GM19099 (cell line): ENCODE data around the gene LEMD1.

Experiments
- POLR2A ChIP-seq: IDR thresholded peaks from 3 replicates; pipeline ENCODE4 v1.6.1; 2011; ENCODE audit warnings: low read depth; ENCODE audit not compliant: insufficient read length; ENCODE audit errors: extremely low read depth

The LEMD1 gene

DNA sequence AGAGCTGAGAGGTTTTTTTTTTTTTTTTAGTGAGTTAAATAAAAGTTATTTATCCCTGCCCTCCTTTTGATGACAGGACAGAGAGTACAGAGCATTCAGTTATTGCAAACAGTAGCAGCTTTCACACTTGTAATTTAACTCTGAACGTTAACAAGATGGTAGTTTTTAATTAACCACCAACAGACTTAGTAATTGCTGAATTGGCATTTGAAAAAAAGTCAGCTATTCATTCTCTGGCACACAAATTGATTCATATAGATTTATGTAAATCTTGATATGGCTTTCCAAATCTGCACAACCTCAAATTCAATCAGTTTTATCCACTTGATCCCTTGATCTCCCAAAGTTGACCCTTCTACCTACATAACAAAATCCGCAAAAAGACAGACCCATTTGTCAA, 918 bp downstream of the LEMD1 start:
- no peak for TF ChIP-seq POLR2A

DNA sequence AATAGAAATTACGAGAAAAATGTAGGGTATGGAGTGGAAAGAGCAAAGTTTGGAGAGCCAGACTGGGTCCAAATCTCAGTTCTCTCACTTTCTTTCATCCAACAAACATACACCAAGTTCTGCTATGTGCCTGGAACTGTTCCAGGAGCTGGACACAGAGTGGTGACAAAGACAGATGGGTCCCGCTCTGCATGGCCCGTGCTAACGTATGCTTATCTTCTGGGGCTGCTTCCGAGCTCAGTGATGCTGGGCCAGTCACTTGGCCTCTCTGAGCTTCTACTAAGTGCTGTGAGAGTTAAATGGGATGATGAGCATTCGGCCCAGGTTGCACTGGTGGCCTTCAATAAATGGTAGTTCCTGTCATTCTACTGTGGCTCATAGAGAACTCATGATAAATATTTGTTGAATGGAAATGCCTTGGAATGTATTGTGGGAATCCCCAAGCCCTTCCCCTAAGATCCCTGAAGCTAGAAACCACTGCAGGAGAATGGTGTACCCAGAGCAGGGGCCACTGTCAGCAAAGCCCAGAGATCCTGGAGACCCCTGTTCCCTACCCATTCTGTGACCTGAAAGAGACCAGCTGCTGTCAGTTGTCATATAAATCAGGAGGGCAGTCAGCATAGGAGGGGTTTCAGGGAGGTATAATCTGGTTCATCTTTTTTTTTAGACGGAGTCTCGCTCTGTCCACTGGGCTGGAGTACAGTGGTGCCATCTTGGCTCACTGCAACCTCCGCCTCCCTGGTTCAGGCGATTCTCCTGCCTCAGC, 3.8 kb downstream of the LEMD1 start:
- no peak for TF ChIP-seq POLR2A

DNA sequence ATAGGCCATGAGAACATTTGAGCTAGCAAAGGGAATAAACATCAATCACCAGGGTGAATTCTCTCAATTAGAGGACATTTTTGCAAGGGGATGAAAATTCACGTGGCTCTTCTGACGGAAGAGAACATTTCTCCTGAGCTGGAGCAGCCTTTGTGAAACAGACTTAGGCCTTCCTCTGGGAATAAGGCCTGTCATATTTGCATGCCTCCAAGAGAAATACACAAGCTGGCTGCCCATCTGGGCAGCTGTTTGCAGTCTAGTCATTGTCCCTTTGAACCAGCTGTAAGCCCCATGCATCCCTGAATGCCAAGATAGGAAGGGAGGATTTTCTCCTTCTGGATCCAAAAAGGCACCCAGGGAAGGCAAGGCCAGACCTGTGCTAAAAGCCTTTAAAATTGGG, 5.5 kb downstream of the LEMD1 start:
- TF ChIP-seq POLR2A, result no peak

DNA sequence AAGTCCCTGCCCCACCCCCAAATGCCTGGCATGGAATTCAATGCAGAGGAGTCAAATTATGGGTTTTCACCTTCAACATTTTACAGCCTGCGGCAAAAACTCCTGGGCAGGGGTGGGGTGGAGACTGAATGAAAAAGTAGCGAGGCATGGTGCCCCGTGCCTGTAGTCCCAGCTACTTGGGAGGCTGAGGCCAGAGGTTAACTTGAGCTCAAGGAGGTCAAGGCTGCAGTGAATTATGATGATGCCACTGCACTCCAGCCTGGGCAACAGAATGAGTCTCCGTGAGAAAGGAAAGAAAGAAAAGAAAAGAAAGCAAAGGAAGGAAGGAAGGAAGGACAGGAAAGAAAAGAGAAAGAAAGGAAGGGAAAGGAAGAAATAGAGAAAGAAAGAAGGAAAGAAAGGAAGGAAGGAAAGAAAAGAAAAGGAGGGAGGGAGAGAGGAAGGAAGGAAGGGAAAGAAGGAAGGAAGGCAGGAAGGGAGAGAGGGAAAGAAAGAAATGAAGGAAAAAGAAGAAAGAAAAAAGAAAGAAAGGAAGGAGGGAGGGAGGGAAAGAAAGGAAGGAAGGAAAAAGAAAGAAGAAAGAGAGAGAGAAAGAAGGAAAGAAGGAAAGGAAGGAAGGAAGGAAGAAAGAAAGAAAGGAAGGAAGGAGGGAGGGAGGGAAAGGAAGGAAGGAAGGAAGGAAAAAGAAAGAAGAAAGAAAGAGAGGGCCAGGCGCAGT, 11.1 kb downstream of the LEMD1 start:
- no peak for TF ChIP-seq POLR2A

DNA sequence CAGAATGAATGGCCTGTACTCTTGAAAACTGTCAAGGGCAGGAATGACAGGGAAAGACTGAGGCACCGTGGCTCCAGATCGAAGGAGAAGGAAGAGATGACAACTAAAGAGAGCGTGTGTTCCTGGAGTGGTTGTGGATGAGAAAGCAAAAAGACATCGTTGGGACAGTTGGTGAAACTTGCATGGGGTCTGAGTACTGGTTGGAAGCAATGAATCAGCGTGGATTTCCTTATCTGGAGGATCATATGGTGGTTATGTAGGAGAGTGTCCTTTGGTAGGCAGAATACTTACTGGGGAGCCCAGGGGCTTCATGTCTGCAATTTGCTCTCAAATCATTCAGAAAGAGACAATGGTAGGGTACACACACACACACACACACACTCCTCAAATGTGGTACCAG, 13.9 kb downstream of the LEMD1 start:
- no peak for TF ChIP-seq POLR2A

DNA sequence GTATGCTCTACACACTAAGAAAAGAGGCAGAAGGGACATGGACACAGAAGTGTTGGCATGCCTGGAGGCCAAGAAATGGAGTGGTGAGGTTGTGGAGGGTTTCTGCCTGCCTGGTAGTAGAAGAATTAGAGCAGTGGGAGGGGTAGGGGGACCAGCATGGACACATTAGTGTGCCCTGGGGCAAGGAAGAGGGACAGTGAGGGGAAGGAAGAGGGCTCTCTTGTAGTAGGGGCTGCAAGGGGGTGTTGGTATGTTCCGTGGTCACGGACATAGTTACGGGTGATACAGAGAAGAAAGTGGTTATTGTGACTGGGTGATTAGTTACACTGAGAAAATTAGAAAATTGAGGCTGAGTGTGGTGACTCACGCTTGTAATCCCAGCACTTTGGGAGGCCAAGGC, 23.3 kb downstream of the LEMD1 start:
- TF ChIP-seq POLR2A, result no peak

DNA sequence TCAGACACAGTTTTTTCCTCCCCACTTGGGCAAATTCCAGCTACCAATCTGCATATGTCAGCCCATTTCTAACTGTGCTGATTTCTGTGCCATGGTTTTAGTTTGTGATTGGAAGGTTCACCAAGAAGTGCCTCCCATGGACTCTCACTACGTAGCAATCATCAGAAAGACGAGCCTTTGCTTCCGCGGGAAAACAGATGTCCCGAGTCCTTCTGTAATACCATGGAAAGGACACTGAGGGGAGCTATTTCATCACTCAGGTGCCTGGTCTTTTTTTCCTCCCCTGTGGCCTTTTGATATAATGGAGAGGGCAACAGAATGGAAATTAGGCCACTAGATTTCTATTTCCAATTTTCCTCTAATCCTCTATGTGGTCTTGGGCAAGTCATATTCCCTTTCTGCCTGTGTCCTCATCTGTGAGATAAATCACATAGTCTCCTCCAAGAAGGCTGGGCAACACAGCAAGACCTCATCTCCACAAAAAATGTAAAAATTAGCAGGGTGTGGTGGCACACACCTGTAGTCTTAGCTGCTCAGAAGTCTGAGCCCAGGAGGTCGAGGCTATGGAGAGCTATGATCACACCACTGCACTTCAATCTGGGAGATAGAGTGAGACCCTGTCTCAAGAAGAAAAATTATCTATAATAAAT, 24.8 kb downstream of the LEMD1 start:
- TF ChIP-seq POLR2A, result no peak

DNA sequence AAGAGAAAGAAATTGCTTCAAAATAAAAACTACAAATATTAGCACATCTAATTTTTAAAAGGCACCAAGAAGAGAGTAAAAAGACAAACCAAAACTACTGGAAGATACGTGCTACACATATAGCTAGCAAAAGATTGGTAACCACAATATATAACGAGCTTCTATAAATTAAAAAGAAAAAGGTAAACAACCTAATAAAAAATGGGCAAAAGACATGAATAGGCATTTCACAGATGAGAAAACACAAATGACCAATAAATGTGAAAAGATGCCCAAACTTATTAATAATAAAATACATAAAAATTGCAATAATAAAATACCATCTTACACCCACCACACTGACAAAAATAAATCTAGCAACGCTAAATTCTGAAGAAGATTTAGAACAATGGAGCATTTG, 26.2 kb downstream of the LEMD1 start:
- TF ChIP-seq POLR2A, result no peak

DNA sequence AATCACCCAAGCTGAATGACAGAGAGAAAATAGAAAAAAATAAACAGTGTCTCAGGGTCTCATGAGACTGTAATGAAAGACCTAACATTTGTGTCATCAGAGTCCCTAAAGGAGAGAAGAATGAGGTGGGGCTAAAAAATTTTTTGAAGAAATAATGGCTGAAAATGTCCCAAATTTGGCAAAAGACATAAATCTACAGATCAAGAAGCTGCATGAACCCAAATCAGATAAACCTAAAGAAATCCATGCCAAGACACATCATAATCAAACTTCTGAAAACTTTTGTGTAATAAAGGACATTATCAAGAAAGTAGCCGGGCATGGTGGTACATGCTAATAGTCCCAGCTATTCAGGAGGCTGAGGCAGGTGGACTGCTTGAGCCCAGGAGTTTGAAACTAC, 29.2 kb downstream of the LEMD1 start:
- no peak for TF ChIP-seq POLR2A

DNA sequence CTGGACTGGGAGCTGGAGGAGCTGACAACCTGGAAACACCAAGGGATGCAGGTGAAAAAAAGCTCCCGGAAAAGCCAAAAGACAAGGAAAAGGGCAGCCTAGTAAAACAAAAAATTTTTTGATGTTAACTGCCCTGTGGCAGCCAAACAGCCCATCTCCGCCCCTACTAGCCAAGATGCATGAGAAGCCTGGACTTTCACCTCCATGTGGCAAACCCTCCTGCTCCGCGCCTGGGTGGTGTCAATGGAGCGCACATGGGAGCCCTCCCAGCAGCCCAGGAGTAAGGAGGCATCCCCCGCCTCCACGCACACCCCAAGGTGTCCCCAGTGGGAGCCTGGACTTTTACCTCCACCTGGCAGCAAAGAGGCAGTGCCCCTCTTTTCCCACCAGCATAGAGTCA, 30.5 kb downstream of the LEMD1 start:
- TF ChIP-seq POLR2A, result no peak

DNA sequence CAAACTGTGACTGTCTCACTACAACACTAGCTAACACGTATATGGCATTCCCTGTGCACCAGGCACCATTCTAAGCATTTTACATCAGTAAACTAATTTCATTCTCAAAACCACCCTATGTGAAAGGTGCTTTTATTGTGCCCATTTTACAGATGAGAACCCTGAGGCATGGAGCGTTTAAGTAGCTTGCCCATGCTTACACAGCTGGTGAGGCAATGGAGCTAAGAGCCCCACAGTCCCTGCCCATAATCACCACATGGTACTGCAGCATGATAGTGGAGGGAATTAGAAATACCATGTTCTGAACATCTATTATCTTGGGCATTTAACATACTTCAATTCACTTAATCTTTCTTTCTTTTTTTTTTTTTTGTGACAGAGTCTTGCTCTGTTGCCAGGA, 34.0 kb downstream of the LEMD1 start:
- no peak for TF ChIP-seq POLR2A

DNA sequence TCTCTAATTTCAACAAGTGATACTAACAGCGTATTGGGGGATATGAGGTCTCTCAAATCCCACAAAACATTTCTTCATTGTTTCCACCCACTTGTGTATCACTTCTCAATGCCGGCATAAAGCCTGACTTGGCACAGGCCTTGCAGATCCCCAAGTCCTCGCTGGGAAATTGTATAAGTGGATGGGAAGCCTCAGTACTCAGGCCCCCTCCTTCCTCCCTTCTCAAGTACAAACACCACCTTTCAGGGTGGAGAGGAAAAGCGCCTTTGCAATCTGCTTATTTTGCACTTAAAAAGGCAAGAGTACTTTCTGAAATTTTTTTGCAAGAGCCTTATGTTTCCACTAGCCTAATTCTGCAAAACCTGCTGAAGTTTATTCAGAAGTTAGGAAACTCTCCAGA, 39.3 kb downstream of the LEMD1 start:
- TF ChIP-seq POLR2A, result no peak

DNA sequence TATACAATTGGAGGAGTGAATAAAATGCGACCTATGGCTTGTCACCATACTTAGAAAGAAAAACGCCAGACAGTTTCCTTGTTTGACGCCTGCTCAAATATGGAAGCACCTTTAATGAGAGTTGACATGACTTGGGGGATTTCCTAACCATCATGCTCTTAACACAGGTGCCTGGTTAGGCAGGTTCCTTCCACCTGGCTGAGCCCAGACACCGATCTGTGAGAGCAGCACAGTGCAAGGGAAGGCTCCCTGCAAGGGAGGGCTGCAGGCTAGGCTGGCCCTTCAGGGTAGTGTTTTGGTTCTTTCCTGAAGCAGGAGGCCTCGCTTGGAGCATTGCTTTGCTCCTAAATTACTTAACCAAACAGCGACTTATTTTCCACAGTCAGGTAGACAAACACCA, 40.6 kb downstream of the LEMD1 start:
- TF ChIP-seq POLR2A, result no peak

DNA sequence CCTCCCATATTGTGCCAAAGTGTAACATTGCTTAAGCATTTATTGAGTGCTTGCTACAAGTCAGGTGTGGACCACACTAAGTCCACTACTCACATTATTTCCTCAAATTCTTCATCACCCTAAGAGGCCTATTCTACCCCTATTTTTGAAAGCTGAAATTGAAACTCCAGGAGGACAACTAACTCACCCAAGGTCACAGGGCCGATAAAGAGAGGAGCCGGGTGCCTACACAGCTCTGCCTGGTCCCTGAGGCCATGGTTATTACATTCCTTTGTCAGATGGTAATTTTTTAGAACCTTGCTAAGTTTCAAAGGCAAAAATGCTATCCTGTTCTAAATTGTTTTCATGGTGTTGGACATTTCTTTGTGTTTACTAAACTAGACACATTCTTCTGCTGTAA, 41.0 kb downstream of the LEMD1 start:
- no peak for TF ChIP-seq POLR2A

DNA sequence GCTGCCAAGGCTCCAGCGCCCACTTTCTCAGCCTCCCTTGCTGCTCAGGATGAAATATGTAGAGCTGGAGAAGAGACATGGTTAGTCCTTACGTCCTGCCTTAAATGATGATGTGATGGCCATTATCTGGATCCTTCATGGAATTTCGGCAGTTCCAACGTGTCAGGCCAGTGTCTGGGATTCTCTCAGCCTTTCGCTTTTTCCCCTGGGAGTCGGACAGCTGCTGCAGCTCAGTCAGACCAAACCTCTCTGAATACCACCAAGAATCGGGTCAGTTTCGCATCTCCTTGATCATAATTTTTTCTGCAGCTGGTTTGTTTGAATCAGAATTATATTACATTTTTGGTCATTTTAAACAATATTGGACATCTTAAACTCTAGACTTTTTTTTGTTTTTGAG, 42.8 kb downstream of the LEMD1 start:
- TF ChIP-seq POLR2A, result no peak

DNA sequence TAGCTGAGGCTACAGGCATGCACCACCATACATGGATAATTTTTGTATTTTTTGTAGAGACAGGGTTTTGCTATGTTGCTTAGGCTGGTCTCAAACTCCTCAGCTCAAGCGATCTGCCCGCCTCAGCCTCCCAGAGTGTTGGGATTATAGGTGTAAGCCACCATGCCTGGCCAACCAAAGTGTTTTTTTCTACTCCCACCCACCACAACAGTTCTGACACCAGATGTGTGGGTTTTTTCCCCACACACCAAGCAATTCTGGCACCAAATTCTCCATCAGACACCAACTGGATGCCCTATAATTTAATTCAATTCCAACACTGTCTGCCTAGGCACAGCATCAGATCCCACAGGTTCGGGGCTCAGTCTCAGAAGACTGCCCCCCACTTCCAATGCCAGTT, 44.5 kb downstream of the LEMD1 start:
- no peak for TF ChIP-seq POLR2A

DNA sequence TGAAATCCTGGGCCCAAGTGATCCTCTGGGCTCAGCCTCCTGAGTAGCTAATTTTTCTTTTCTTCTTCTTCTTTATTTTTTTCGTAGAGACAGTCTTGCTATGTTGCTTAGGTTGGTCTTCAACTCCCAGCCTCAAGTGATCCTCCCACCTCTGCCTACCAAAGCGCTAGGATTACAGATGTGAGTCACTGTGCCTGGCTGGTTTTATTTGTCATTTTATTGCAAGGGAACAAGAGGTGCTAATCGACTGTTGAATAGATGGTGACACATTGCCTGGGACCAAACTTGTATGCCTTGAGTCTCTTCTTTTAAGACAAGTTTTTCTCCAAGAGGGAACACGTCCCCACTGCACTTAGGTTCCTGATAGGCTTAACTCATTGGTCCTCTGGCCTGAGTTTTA, 45.1 kb downstream of the LEMD1 start:
- no peak for TF ChIP-seq POLR2A
